Stomach (tissue), 4 donors: ENCODE results near the gene TAX1BP1.

Experiments used
- POLR2A ChIP-seq, 4 donors: fragments of 450-650 bp; IDR thresholded peaks; one replicate each; pipeline ENCODE4 v1.6.1; 2016; ENCODE audit warnings: antibody characterized with exemption in 4 of 4, control low read depth in 2 of 4, mild to moderate bottlenecking in 1 of 4, moderate library complexity in 1 of 4
- TF ChIP-seq, protein P1 (sequence below), 7 experiments: fragments of 450-650 bp in 4 of 7; fragments of 200-600 bp in 3 of 7; sonication (generic) in 3 of 7; IDR thresholded peaks; one replicate each; pipeline ENCODE4 v1.5.1; 2016 to 2019; ENCODE audit warnings: antibody characterized with exemption in 7 of 7, control low read depth in 2 of 7, mild to moderate bottlenecking in 1 of 7

DNA sequence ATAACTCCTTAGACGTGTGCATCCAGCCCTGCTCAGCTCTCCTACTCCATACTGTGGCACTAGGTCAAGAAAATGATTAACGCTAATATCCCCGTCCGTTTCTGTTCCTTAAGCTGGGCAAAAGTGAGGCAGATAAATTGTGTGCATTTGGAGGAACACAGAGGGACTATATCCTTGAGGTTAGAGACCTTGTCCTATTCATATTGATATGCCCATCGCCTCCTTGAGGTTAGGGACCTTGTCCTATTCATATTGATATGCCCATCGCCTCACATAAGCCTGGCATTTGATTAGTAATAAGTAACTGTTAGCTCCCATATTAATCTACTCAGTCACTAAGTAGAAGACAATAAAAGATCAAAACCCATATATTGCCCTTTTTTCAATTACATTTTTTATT, 12.9 kb upstream of the TAX1BP1 start:
- no peak for TF ChIP-seq POLR2A (IDR thresholded peaks at IDR 0.05)
- TF ChIP-seq, protein P1, sequence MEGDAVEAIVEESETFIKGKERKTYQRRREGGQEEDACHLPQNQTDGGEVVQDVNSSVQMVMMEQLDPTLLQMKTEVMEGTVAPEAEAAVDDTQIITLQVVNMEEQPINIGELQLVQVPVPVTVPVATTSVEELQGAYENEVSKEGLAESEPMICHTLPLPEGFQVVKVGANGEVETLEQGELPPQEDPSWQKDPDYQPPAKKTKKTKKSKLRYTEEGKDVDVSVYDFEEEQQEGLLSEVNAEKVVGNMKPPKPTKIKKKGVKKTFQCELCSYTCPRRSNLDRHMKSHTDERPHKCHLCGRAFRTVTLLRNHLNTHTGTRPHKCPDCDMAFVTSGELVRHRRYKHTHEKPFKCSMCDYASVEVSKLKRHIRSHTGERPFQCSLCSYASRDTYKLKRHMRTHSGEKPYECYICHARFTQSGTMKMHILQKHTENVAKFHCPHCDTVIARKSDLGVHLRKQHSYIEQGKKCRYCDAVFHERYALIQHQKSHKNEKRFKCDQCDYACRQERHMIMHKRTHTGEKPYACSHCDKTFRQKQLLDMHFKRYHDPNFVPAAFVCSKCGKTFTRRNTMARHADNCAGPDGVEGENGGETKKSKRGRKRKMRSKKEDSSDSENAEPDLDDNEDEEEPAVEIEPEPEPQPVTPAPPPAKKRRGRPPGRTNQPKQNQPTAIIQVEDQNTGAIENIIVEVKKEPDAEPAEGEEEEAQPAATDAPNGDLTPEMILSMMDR (IDR thresholded peaks at IDR 0.05), result no peak
